ENCODE data around the gene BAMBI.
A peak's percentile ranks its signal among the peaks of the same experiment; 100 is the strongest.

DNA sequence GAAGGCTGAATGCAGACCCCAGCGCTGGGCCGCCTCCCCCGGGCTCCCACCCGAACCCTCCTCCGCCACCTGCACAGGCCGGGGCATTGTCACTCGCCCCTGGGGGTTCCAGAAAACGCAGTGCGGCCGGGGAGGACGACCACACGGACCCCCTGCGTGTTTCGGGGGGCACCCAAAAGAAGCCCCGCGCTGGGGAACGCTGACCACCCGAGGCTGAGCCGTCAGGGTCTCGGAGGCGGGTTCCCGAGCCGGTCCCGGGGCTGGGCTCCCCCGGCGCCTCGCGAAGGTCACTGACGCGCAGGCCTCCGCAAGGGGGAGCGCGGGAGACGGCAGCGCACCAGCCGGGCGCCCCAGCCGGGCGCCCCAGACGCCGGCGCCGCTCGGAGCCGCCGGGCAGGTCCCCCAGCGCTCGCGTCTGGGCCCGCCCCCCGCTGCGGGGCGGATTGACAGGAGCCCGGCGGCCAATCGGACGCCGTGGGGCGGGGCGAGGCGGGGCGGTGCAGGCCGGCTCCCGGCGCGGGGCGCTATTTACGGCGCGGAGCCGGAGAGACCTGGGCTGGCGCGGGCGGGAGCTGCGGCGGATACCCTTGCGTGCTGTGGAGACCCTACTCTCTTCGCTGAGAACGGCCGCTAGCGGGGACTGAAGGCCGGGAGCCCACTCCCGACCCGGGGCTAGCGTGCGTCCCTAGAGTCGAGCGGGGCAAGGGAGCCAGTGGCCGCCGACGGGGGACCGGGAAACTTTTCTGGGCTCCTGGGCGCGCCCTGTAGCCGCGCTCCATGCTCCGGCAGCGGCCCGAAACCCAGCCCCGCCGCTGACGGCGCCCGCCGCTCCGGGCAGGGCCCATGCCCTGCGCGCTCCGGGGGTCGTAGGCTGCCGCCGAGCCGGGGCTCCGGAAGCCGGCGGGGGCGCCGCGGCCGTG, at the start of gene BAMBI:
- TF ChIP-seq EZH2 (IDR thresholded peaks at IDR 0.05; ENCODE audit: low read depth), result no peak
- TF ChIP-seq CTCF (conservative IDR thresholded peaks at IDR 0.05), result peak; percentile 28; the same call in 1 of the 2 replicates

Data from PC-9 (cell line).